Pancreas (tissue), 10 donors: ENCODE results near the gene SLC1A7. TPM values are rescaled to one million over a fixed set of nuclear protein-coding genes. Genes with fewer than 3 reads are reported as not detected.
A peak's percentile ranks its signal among the peaks of the same experiment; 100 is the strongest.

ENCODE experiments used
- ATAC-seq, 4 donors: fragments of 200-7000 bp; cut with Tn5 transposase; one replicate each; pipeline versions ENCODE4 v1.8.0 to v1.9.1; 2020; ENCODE audit warnings: mild to moderate bottlenecking in 4 of 4, moderate library complexity in 4 of 4
- DNase-seq, 6 donors: peaks; one replicate each; pipeline ENCODE4 v3.0.0-alpha.2; 2020
- FAIRE-seq: peaks from 2 replicates; lab custom pipeline; 2012; peaks lifted over from hg19 to GRCh38; lab: Jason Lieb, UNC
- H3K27ac ChIP-seq, 4 donors: fragments of 200-600 bp; sonication (generic); 1 replicate in 3 of 4; 2 replicates in 1 of 4; pipeline versions ENCODE4 v1.5.0 to v1.8.0; 2020
- H3K27me3 ChIP-seq, 4 donors: fragments of 200-600 bp; one replicate each; pipeline ENCODE4 v1.8.0; 2021
- H3K36me3 ChIP-seq, 3 donors: fragments of 200-600 bp; sonication (generic) in 1 of 3; one replicate each; pipeline versions ENCODE4 v1.5.0 to v1.8.0; 2020 to 2021
- H3K4me1 ChIP-seq, 3 donors: fragments of 200-600 bp; one replicate each; pipeline ENCODE4 v1.8.0; 2021
- H3K4me3 ChIP-seq, 4 donors: fragments of 200-600 bp; sonication (generic) in 2 of 4; one replicate each; pipeline versions ENCODE4 v1.5.0 to v1.8.0; 2020 to 2021
- H3K9me3 ChIP-seq, 4 donors: fragments of 200-600 bp; one replicate each; pipeline ENCODE4 v1.8.0; 2021
- WGBS, 2 donors: extraction: QIAGEN DNeasy Blood & Tissue Kit; methylation state at CpG; one replicate each; pipeline ENCODE4 v1.1.7; 2013; 5-methylcytosine and 5-hydroxymethylcytosine counted together
- intact Hi-C, 3 donors: fragments of 100-400 bp; cut with DNase I; formaldehyde crosslinking; loops; one replicate each; pipeline versions ENCODE4 v1.11.1 to v1.14.2; 2022
- polyA plus RNA-seq, 2 donors: library from polyadenylated mRNA; stranded (reverse); fragments of 200-250 nt; gene quantifications; one replicate each; pipeline ENCODE4 v1.2.3, GENCODE V29; 2013
- total RNA-seq, 6 donors: library from RNA; stranded (reverse); fragmentation: NEBNext Ultra II Directional in 4 of 6; extraction: Animal tissue kit (Norgen Biotek cat#: 25700) in 4 of 6; gene quantifications; one replicate each; pipeline versions ENCODE4 v1.2.1 to v1.2.4, GENCODE V29; 2021 to 2023
- TF ChIP-seq, protein P1 (sequence below), 4 donors: fragments of 200-600 bp; sonication (generic) in 3 of 4; IDR thresholded peaks; one replicate each; pipeline versions ENCODE4 v1.5.0 to v1.8.0; 2021; ENCODE audit warnings: antibody characterized with exemption in 4 of 4
- donor health status: healthy with polysubstance abuse.
- donor health status: DM: no; HTN: no; CAD: no; lungs with moderate emphysema.
- donor health status: DM: no; HTN: no; CAD: no.
- donor health status: control.
- donor health status: control.
- donor health status: Bipolar disorder and iron deficiency.
- donor health status: DM: yes; HTN: yes; CAD: no.
- donor health status: DM: no; HTN: no; CAD: no.
- donor health status: DM: no; HTN: no; CAD: no.
- donor health status: DM: yes; HTN: yes; CAD: no.

The SLC1A7 gene
- total and polyA plus RNA-seq, 8 donors: 0.15 to 0.35 TPM; not detected in 6

DNA sequence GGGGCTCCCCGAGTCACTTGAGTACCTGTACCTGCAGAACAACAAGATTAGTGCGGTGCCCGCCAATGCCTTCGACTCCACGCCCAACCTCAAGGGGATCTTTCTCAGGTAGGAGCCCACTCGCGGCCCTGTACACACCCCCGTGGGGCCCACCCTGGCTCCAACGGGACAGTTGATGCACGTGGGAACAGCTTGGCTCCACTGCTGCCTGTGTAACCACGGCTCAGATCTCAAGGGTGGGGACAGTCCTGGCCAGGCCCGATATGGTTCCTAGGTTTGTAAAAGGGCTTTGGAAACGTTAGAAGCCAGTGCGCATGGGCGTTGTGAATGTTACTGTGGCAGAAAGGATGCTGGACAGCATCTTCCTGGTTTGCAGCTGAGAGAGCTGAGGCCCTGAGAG is 61.7 kb downstream of the SLC1A7 start:
- FAIRE-seq: no peak
- peak in 2 of 6 donors; percentile 48 for DNase-seq
- H3K36me3 ChIP-seq: no peaks in the 10 kb centered on the region
- H3K4me3 ChIP-seq: no peak overlapping the region
- TF ChIP-seq, protein P1, sequence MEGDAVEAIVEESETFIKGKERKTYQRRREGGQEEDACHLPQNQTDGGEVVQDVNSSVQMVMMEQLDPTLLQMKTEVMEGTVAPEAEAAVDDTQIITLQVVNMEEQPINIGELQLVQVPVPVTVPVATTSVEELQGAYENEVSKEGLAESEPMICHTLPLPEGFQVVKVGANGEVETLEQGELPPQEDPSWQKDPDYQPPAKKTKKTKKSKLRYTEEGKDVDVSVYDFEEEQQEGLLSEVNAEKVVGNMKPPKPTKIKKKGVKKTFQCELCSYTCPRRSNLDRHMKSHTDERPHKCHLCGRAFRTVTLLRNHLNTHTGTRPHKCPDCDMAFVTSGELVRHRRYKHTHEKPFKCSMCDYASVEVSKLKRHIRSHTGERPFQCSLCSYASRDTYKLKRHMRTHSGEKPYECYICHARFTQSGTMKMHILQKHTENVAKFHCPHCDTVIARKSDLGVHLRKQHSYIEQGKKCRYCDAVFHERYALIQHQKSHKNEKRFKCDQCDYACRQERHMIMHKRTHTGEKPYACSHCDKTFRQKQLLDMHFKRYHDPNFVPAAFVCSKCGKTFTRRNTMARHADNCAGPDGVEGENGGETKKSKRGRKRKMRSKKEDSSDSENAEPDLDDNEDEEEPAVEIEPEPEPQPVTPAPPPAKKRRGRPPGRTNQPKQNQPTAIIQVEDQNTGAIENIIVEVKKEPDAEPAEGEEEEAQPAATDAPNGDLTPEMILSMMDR (IDR thresholded peaks at IDR 0.05): no peak
- H3K4me1 ChIP-seq: no peaks in the 10 kb centered on the region
- no peaks in the 10 kb centered on the region for H3K9me3 ChIP-seq
- ATAC-seq: no peak
- WGBS, 2 donors: 71 to 79% methylated on average over 15 of the region's 15 CpGs
- H3K27me3 ChIP-seq: no peaks in the 10 kb centered on the region
- intact Hi-C loops: no loop called here
- no peak overlapping the region for H3K27ac ChIP-seq

DNA sequence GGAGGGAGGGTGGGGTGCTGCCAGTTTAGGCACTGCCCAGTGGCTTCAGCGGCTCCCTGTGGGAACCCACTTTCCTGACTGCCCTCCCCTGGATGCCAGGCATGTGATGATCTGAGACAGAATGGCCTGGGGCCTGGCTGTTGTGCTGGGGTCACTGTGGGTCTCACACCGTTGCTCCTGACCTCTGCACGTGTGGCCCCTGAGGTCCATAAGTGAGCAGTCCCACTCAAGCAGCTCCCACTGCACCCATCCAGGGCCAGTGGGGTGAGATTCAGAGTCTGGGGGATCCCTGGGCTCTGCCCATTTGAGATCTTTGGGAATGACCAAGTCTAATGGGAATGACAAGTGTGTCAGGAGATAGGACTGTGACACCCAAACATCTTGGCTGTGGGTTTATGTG is 62.4 kb downstream of the SLC1A7 start:
- H3K27me3 ChIP-seq: no peaks in the 10 kb centered on the region
- WGBS, 2 donors: 42 to 61% methylated on average over 3 of the region's 3 CpGs
- intact Hi-C loops: no loop called here
- no peak overlapping the region for H3K27ac ChIP-seq
- no peaks in the 10 kb centered on the region for H3K36me3 ChIP-seq
- DNase-seq (peak in 2 of 6 donors; percentile 10 to 21), ATAC-seq (no peak), FAIRE-seq (no peak)
- H3K4me3 ChIP-seq: no peak overlapping the region
- H3K9me3 ChIP-seq: no peaks in the 10 kb centered on the region
- TF ChIP-seq, protein P1 (IDR thresholded peaks at IDR 0.05): no peak
- H3K4me1 ChIP-seq: no peaks in the 10 kb centered on the region

GRCh38 chr1:53079251-53079650 is 63.2 kb downstream of the SLC1A7 start:
- Histone ChIP-seq H3K9me3 (no peaks in the 10 kb centered on the region), H3K27ac (no peak overlapping the region), H3K36me3 (no peaks in the 10 kb centered on the region), H3K4me3 (no peak overlapping the region), H3K4me1 (no peaks in the 10 kb centered on the region), H3K27me3 (no peaks in the 10 kb centered on the region)
- ATAC-seq (no peak), DNase-seq (peak in 1 of 6 donors; percentile 38), FAIRE-seq (no peak)
- TF ChIP-seq, protein P1 (IDR thresholded peaks at IDR 0.05): no peak
- WGBS, 2 donors: 73 to 85% methylated on average over 4 of the region's 4 CpGs
- intact Hi-C loops: no loop called here

- TF ChIP-seq, protein P1 (IDR thresholded peaks at IDR 0.05): no peak
- ATAC-seq: no peak
- no peak overlapping the region for H3K4me3 ChIP-seq
- H3K36me3 ChIP-seq: no peaks in the 10 kb centered on the region
- 93% methylated on average over 46 of the region's 46 CpGs for WGBS, 2 donors
- H3K9me3 ChIP-seq: no peaks in the 10 kb centered on the region
- no peak for FAIRE-seq
- no peaks in the 10 kb centered on the region for H3K27me3 ChIP-seq
- no peaks in the 10 kb centered on the region for H3K4me1 ChIP-seq
- no peak overlapping the region for H3K27ac ChIP-seq
- DNase-seq: peak in 2 of 6 donors; percentile 49 to 57
- intact Hi-C loops: no loop called here
Observed at GRCh38 chr1:53078333-53079101, 63.9 kb downstream of the SLC1A7 start.

DNA sequence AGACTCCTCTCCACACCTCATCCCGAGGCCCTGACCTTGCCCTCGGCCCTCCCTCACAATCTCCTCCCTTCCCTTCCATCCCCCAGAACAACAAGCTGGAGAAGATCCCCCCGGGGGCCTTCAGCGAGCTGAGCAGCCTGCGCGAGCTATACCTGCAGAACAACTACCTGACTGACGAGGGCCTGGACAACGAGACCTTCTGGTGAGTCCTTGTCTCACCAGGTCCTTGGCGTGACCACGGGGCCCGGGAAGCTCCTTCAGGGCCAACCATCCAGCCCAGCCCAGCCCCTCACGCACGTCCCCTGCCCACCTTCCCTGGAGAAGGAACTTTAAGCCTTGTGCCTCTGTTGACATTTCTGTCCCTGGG is 64.9 kb downstream of the SLC1A7 start:
- DNase-seq (peak in 1 of 6 donors; percentile 43), ATAC-seq (no peak), FAIRE-seq (no peak)
- no peaks in the 10 kb centered on the region for H3K9me3 ChIP-seq
- H3K27ac ChIP-seq: no peak overlapping the region
- TF ChIP-seq, protein P1 (IDR thresholded peaks at IDR 0.05): no peak
- intact Hi-C loops: no loop called here
- 88 to 89% methylated on average over 13 of the region's 13 CpGs for WGBS, 2 donors
- H3K36me3 ChIP-seq: no peaks in the 10 kb centered on the region
- H3K4me1 ChIP-seq: no peaks in the 10 kb centered on the region
- H3K27me3 ChIP-seq: no peaks in the 10 kb centered on the region
- no peak overlapping the region for H3K4me3 ChIP-seq
